WTC11 (cell line): Measurements from ENCODE around the gene TCHP. TPM values are rescaled to one million over a fixed set of nuclear protein-coding genes. Genes with fewer than 3 reads are reported as not detected.
A peak's percentile ranks its signal among the peaks of the same experiment; 100 is the strongest.

Source experiments
- ATAC-seq: fragments of 200-7000 bp; cut with Tn5 transposase; 2 replicates; pipeline ENCODE4 v1.10.0; 2021; ENCODE audit warnings: mild to moderate bottlenecking, moderate library complexity
- CTCF ChIA-PET: fragments of 300-600 bp; sonication (Branson Sonifier 250); formaldehyde crosslinking; loops from one replicate; lab custom pipeline; 2021; ENCODE audit warnings: antibody characterized with exemption; lab: Charles Lee
- POLR2A ChIA-PET: fragments of 350-600 bp; sonication (Branson Sonifier 250); formaldehyde crosslinking; loops from one replicate; lab custom pipeline; 2021; ENCODE audit warnings: antibody characterized with exemption; lab: Charles Lee
- DNase-seq: peaks from one replicate; pipeline ENCODE4 v3.0.0; 2021; ENCODE audit warnings: low spot score
- H3K27ac Mint-ChIP-seq: 2 replicates; pipeline ENCODE4 v1.8.0; 2021; ENCODE audit warnings: mixed read lengths
- H3K27me3 Mint-ChIP-seq: 2 replicates; pipeline ENCODE4 v1.8.0; 2021; ENCODE audit warnings: low read depth, mild to moderate bottlenecking, moderate library complexity, mixed read lengths
- H3K36me3 Mint-ChIP-seq: 2 replicates; pipeline ENCODE4 v1.8.0; 2021; ENCODE audit warnings: mixed read lengths
- H3K4me1 Mint-ChIP-seq: 2 replicates; pipeline ENCODE4 v1.8.0; 2022; ENCODE audit warnings: mixed read lengths
- H3K4me3 Mint-ChIP-seq: 2 replicates; pipeline ENCODE4 v1.8.0; 2021; ENCODE audit warnings: mild to moderate bottlenecking, moderate library complexity, mixed read lengths
- H3K9me3 Mint-ChIP-seq: 2 replicates; pipeline ENCODE4 v1.8.0; 2021; ENCODE audit warnings: mixed read lengths
- ATF1 ChIP-seq: sonication (generic); formaldehyde crosslinking; IDR thresholded peaks from 2 replicates; pipeline ENCODE4 v1.8.1; 2023; ENCODE audit warnings: mild to moderate bottlenecking, moderate library complexity, missing genetic modification reagents
- CREM ChIP-seq: sonication (generic); formaldehyde crosslinking; IDR thresholded peaks from 2 replicates; pipeline ENCODE4 v1.8.1; 2022; ENCODE audit warnings: mild to moderate bottlenecking, missing genetic modification reagents, moderate library complexity
- ETV6 ChIP-seq: sonication (generic); formaldehyde crosslinking; IDR thresholded peaks from 2 replicates; pipeline ENCODE4 v1.8.1; 2022; ENCODE audit warnings: mild to moderate bottlenecking, missing genetic modification reagents
- FOXP1 ChIP-seq: sonication (generic); formaldehyde crosslinking; IDR thresholded peaks from 2 replicates; pipeline ENCODE4 v1.8.0; 2022; ENCODE audit warnings: missing genetic modification reagents, mild to moderate bottlenecking, moderate library complexity, borderline replicate concordance
- OVOL2 ChIP-seq: fragments of 250-450 bp; sonication (Bioruptor Pico); IDR thresholded peaks from 2 replicates; pipeline ENCODE4 v1.9.0; 2021; ENCODE audit warnings: mild to moderate bottlenecking, borderline replicate concordance
- RORB ChIP-seq: fragments of 250-450 bp; sonication (Bioruptor Pico); IDR thresholded peaks from 2 replicates; pipeline ENCODE4 v1.9.0; 2021; ENCODE audit warnings: mild to moderate bottlenecking
- SOX15 ChIP-seq: fragments of 250-450 bp; sonication (Bioruptor Pico); IDR thresholded peaks from 2 replicates; pipeline ENCODE4 v1.9.0; 2021; ENCODE audit warnings: mild to moderate bottlenecking
- SP1 ChIP-seq: sonication (generic); formaldehyde crosslinking; conservative IDR thresholded peaks from 2 replicates; pipeline ENCODE4 v1.8.1; 2022; ENCODE audit warnings: missing genetic modification reagents
- TP53 ChIP-seq: sonication (generic); formaldehyde crosslinking; IDR thresholded peaks from 2 replicates; pipeline ENCODE4 v1.8.1; 2023; ENCODE audit warnings: mild to moderate bottlenecking, missing genetic modification reagents
- ZNF121 ChIP-seq: sonication (generic); formaldehyde crosslinking; IDR thresholded peaks from 2 replicates; pipeline ENCODE4 v1.8.0; 2023; ENCODE audit warnings: missing genetic modification reagents
- ZNF219 ChIP-seq: sonication (generic); formaldehyde crosslinking; IDR thresholded peaks from 2 replicates; pipeline ENCODE4 v1.8.0; 2023; ENCODE audit warnings: missing genetic modification reagents, mild to moderate bottlenecking, borderline replicate concordance
- ZNF232 ChIP-seq: sonication (generic); formaldehyde crosslinking; IDR thresholded peaks from 2 replicates; pipeline ENCODE4 v1.8.0; 2022; ENCODE audit warnings: mild to moderate bottlenecking, missing genetic modification reagents
- ZNF317 ChIP-seq: sonication (generic); formaldehyde crosslinking; IDR thresholded peaks from 2 replicates; pipeline ENCODE4 v1.8.1; 2023; ENCODE audit warnings: low read depth, mild to moderate bottlenecking, moderate library complexity, missing genetic modification reagents, borderline replicate concordance
- ZNF423 ChIP-seq: fragments of 250-450 bp; sonication (Bioruptor Pico); IDR thresholded peaks from 2 replicates; pipeline ENCODE4 v2.1.2; 2022; ENCODE audit warnings: mild to moderate bottlenecking, moderate library complexity
- total RNA-seq: library from RNA; stranded (reverse); gene quantifications from 3 replicates; pipeline ENCODE4 v1.2.3, GENCODE V29; 2021
- TF ChIP-seq, protein P1 (sequence below): sonication (generic); formaldehyde crosslinking; IDR thresholded peaks from 2 replicates; pipeline ENCODE4 v1.8.1; 2023; ENCODE audit warnings: mild to moderate bottlenecking, missing genetic modification reagents
- TF ChIP-seq, protein P2 (sequence below): sonication (generic); formaldehyde crosslinking; IDR thresholded peaks from 2 replicates; pipeline ENCODE4 v1.8.1; 2023; ENCODE audit warnings: mild to moderate bottlenecking, missing genetic modification reagents, moderate library complexity
- TF ChIP-seq, protein P3 (sequence below): sonication (generic); formaldehyde crosslinking; IDR thresholded peaks from 2 replicates; pipeline ENCODE4 v1.8.0; 2022; ENCODE audit warnings: mild to moderate bottlenecking, missing genetic modification reagents
- TF ChIP-seq, protein P4 (sequence below): sonication (generic); formaldehyde crosslinking; IDR thresholded peaks from 2 replicates; pipeline ENCODE4 v1.8.1; 2023; ENCODE audit warnings: mild to moderate bottlenecking, moderate library complexity, missing genetic modification reagents
- TF ChIP-seq, protein P5 (sequence below): fragments of 250-450 bp; sonication (Bioruptor Pico); conservative IDR thresholded peaks from 2 replicates; pipeline ENCODE4 v1.9.0; 2021; ENCODE audit warnings: mild to moderate bottlenecking
- TF ChIP-seq, protein P6 (sequence below): fragments of 250-450 bp; sonication (Bioruptor Pico); IDR thresholded peaks from 2 replicates; pipeline ENCODE4 v1.9.0; 2021; ENCODE audit warnings: mild to moderate bottlenecking
- TF ChIP-seq, protein P7 (sequence below): sonication (generic); formaldehyde crosslinking; IDR thresholded peaks from 2 replicates; pipeline ENCODE4 v1.8.0; 2022; ENCODE audit warnings: mild to moderate bottlenecking, missing genetic modification reagents

The TCHP gene
- total RNA-seq, 1 experiment from 2014 or later = 7.9 TPM

DNA sequence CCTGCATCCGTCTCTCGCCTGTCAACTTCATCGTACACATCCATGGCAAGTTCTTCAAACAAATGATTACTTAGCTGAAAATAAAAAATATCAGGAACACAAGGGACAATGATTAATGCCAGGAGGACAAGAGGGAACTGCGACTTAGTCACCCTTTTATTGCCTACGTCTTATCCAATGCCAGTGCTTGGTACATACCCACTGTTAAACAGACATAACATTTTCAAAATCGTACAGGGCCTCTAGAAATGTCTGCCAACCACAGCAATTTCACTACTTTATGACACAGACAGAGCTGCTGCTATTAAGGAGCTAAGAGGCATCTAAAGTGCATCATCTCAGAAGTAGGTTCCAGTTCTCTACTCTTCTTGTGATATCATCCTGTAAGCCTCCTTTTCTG lies 61.5 kb downstream of the TCHP start (continued):
- TF ChIP-seq, protein P1, sequence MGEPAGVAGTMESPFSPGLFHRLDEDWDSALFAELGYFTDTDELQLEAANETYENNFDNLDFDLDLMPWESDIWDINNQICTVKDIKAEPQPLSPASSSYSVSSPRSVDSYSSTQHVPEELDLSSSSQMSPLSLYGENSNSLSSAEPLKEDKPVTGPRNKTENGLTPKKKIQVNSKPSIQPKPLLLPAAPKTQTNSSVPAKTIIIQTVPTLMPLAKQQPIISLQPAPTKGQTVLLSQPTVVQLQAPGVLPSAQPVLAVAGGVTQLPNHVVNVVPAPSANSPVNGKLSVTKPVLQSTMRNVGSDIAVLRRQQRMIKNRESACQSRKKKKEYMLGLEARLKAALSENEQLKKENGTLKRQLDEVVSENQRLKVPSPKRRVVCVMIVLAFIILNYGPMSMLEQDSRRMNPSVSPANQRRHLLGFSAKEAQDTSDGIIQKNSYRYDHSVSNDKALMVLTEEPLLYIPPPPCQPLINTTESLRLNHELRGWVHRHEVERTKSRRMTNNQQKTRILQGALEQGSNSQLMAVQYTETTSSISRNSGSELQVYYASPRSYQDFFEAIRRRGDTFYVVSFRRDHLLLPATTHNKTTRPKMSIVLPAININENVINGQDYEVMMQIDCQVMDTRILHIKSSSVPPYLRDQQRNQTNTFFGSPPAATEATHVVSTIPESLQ (CRISPR knock-in tag) = no peak
- TF ChIP-seq ZNF219 (CRISPR knock-in tag) = no peak
- TF ChIP-seq ATF1 = no peak
- TF ChIP-seq, protein P2, sequence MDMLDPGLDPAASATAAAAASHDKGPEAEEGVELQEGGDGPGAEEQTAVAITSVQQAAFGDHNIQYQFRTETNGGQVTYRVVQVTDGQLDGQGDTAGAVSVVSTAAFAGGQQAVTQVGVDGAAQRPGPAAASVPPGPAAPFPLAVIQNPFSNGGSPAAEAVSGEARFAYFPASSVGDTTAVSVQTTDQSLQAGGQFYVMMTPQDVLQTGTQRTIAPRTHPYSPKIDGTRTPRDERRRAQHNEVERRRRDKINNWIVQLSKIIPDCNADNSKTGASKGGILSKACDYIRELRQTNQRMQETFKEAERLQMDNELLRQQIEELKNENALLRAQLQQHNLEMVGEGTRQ (CRISPR knock-in tag) = no peak
- TF ChIP-seq, all 79 proteins: peak for 0

DNA sequence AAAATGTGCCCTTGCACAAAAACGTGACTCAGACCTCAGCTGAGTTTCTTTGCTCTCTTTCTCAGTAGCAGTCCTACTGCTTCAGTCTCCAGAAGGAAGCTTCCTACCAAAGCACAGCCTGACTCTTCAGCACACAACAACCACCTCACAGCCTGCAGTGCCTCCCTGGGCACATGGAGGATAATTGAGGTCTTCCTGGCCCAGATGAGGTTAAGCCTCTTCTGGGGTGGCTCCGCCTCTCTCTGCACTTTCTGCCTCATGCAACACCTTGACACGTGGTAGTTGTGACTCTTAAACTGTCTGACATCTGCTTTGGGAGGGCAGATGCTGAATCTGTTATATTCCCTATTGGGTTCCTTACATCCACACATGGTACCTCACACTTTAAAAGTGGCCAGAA lies 62.3 kb downstream of the TCHP start:
- no peaks in the 10 kb centered on the region for H3K4me1 Mint-ChIP-seq

DNA sequence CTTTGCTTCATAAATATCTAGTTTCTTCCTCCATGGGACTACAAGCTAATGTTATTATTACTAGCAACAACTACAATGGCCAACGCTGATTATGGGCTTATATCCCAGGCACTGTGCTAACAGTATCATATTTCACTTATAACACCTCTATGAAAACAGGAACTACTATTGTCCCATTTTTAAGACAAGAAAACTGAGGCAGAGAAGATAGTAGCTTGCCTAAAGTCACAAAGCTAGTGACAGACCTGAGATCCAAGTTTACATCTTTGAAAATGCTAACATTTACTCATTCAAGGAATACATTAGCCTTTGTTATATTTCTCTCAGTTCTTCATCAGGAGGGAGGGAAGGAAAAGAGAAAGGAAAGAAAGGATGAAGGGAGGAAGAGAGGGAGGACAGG lies 63.3 kb downstream of the TCHP start:
- ChIA-PET POLR2A (no interaction called here), CTCF (no interaction called here)
- Mint-ChIP-seq H3K4me3 (no peak overlapping the region), H3K36me3 (peaks cover 26% of the 10 kb centered on the region), H3K27ac (no peak overlapping the region), H3K9me3 (no peaks in the 10 kb centered on the region), H3K4me1 (no peaks in the 10 kb centered on the region), H3K27me3 (no peaks in the 10 kb centered on the region)
- no peak for ATAC-seq
- DNase-seq = no peak
- no peak for TF ChIP-seq FOXP1 (CRISPR knock-in tag)
- TF ChIP-seq CREM (CRISPR knock-in tag) = no peak
- TF ChIP-seq, protein P3, sequence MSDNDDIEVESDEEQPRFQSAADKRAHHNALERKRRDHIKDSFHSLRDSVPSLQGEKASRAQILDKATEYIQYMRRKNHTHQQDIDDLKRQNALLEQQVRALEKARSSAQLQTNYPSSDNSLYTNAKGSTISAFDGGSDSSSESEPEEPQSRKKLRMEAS = no peak
- TF ChIP-seq ATF1 = no peak
- no peak for TF ChIP-seq OVOL2 (CRISPR knock-in tag)
- TF ChIP-seq RORB (CRISPR knock-in tag) = no peak
- TF ChIP-seq, protein P2 (CRISPR knock-in tag) = no peak
- no peak for TF ChIP-seq SOX15
- no peak for TF ChIP-seq ZNF121 (CRISPR knock-in tag)
- no peak for TF ChIP-seq ETV6
- TF ChIP-seq, protein P4, sequence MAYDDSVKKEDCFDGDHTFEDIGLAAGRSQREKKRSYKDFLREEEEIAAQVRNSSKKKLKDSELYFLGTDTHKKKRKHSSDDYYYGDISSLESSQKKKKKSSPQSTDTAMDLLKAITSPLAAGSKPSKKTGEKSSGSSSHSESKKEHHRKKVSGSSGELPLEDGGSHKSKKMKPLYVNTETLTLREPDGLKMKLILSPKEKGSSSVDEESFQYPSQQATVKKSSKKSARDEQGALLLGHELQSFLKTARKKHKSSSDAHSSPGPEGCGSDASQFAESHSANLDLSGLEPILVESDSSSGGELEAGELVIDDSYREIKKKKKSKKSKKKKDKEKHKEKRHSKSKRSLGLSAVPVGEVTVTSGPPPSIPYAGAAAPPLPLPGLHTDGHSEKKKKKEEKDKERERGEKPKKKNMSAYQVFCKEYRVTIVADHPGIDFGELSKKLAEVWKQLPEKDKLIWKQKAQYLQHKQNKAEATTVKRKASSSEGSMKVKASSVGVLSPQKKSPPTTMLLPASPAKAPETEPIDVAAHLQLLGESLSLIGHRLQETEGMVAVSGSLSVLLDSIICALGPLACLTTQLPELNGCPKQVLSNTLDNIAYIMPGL (CRISPR knock-in tag) = no peak
- TF ChIP-seq, protein P5, sequence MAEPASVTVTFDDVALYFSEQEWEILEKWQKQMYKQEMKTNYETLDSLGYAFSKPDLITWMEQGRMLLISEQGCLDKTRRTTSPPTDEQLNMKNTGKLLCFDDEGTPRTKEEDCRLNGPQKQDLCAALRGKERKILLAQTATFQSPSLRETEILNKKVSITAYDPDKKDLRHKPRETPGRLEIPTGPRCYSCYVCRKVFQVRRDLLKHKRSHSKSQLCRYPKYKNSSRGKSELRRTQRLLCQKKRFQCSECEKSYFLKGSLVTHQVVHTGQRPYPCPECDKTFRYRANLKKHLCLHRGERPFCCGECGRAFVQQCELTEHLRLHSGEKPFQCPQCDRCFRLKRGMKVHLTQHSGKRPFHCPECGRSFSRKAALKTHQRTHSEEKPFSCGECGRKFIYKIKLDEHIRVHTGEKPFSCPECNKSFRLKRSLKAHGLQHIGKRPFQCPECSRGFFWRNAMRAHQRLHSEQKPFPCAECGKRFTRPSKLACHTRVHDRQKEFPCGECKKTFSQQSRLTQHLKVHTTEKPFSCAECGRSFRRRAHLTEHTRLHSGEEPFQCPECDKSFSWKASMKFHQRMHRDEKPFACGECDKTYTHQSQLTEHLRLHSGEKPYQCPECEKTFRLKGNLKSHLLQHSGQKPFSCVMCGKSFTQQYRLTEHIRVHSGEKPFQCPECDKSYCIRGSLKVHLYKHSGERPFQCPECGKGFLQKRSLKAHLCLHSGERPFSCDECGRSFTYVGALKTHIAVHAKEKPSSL = no peak
- no peak for TF ChIP-seq TP53 (CRISPR knock-in tag)
- TF ChIP-seq, protein P6, sequence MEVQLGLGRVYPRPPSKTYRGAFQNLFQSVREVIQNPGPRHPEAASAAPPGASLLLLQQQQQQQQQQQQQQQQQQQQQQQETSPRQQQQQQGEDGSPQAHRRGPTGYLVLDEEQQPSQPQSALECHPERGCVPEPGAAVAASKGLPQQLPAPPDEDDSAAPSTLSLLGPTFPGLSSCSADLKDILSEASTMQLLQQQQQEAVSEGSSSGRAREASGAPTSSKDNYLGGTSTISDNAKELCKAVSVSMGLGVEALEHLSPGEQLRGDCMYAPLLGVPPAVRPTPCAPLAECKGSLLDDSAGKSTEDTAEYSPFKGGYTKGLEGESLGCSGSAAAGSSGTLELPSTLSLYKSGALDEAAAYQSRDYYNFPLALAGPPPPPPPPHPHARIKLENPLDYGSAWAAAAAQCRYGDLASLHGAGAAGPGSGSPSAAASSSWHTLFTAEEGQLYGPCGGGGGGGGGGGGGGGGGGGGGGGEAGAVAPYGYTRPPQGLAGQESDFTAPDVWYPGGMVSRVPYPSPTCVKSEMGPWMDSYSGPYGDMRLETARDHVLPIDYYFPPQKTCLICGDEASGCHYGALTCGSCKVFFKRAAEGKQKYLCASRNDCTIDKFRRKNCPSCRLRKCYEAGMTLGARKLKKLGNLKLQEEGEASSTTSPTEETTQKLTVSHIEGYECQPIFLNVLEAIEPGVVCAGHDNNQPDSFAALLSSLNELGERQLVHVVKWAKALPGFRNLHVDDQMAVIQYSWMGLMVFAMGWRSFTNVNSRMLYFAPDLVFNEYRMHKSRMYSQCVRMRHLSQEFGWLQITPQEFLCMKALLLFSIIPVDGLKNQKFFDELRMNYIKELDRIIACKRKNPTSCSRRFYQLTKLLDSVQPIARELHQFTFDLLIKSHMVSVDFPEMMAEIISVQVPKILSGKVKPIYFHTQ (CRISPR knock-in tag) = no peak

More for the DNA sequence above, 62.3 kb downstream of the TCHP start:
- Mint-ChIP-seq H3K9me3 (no peaks in the 10 kb centered on the region), H3K36me3 (peaks cover 27% of the 10 kb centered on the region), H3K27ac (peak overlapping the region; percentile 57; the same call in 1 of the 2 replicates), H3K4me3 (no peak overlapping the region), H3K27me3 (no peaks in the 10 kb centered on the region)
- ATAC-seq = no peak; the same call in 1 of the 2 replicates
- DNase-seq = no peak
- ChIA-PET CTCF (interaction anchor here (1.1 kb wide), 1 partner anchor 51 kb away, joined by 3 read pairs; no protein-coding TSS in a partner anchor), POLR2A (no interaction called here)
- TF ChIP-seq SP1 (CRISPR knock-in tag) = no peak
- no peak for TF ChIP-seq ZNF232
- TF ChIP-seq, protein P7, sequence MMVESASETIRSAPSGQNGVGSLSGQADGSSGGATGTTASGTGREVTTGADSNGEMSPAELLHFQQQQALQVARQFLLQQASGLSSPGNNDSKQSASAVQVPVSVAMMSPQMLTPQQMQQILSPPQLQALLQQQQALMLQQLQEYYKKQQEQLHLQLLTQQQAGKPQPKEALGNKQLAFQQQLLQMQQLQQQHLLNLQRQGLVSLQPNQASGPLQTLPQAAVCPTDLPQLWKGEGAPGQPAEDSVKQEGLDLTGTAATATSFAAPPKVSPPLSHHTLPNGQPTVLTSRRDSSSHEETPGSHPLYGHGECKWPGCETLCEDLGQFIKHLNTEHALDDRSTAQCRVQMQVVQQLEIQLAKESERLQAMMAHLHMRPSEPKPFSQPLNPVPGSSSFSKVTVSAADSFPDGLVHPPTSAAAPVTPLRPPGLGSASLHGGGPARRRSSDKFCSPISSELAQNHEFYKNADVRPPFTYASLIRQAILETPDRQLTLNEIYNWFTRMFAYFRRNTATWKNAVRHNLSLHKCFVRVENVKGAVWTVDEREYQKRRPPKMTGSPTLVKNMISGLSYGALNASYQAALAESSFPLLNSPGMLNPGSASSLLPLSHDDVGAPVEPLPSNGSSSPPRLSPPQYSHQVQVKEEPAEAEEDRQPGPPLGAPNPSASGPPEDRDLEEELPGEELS = no peak
- TF ChIP-seq ZNF423 (CRISPR knock-in tag) = no peak
- no peak for TF ChIP-seq ZNF317 (CRISPR knock-in tag)
